AG08395 (cell line): Measurements from ENCODE around the gene IPP.
"Not testable (repeated sequence)": the region's sequence is repeated elsewhere in the genome, so short reads cannot be mapped to it uniquely, and the experiment has no call there.

ENCODE experiments used
- DNase-seq: peaks from one replicate; pipeline ENCODE4 v3.0.0; 2012; ENCODE audit warnings: mixed read lengths, low spot score

The IPP gene

GRCh38 chr1:45684402-45684801 lies 66.1 kb downstream of the IPP start:
- DNase-seq: no peak

DNA sequence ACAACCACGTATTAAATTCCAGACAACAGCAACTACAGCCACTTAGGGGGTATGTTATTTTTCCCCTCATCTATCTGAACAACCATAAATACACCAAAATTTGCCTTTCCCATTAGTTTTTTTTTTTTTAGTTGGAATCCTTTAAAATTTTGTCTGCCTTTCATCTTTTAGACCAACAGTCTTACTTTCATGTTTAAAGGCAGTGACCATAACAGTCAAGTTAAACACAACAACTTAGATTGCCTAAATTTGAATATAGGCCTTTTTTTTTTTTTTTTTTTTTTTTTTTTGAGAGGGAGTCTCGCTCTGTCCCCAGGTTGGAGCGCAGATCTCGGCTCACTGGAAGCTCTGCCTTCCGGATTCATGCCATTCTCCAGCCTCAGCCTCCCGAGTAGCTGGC lies 67.5 kb downstream of the IPP start:
- no peak for DNase-seq

GRCh38 chr1:45679123-45679522 lies 71.3 kb downstream of the IPP start:
- DNase-seq: peak; percentile 26

- no peak for DNase-seq
Measured at GRCh38 chr1:45678489-45678888, 72.0 kb downstream of the IPP start.

DNA sequence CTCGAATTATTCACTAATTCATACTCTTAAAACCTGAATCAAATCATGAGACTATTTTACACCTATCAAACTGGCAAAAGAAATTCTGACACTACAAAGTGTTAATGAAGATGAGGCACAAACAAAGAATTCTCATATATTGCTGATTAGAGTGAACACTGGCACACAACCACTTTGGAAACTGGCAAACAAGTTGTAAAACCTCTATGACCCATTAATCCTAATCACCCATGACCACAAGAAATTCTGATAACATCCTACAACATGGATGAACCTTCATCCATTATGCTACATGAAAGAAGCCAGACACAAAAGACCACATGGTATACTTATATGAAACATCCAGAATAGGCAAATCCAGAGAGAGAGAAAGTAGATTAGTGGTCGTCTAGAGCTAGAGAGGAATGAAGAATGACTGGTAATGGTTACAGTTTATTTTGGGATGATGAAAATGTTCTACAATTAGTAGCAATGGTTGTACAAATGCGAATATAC lies 72.7 kb downstream of the IPP start:
- no peak for DNase-seq

DNA sequence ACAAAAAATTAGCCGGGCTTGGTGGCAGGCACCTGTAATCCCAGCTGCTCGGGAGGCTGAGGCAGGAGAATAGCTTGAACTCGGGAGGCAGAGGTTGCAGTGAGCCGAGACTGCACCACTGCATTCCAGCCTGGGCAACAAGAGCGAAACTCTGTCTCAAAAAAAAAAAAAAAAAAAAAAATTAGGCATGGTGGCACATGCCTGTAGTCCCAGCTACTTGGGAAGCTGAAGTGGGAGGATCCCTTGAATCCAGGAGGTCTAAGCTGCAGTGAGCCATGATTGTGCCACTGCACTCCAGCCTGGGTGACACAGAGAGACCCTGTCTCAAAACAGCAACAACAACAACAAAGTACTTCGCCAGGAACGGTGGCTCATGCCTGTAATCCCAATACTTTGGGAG lies 73.9 kb downstream of the IPP start:
- not testable (repeated sequence) for DNase-seq

GRCh38 chr1:45674478-45674877 lies 76.0 kb downstream of the IPP start:
- DNase-seq: no peak

GRCh38 chr1:45673956-45674355 lies 76.5 kb downstream of the IPP start:
- DNase-seq: no peak

DNA sequence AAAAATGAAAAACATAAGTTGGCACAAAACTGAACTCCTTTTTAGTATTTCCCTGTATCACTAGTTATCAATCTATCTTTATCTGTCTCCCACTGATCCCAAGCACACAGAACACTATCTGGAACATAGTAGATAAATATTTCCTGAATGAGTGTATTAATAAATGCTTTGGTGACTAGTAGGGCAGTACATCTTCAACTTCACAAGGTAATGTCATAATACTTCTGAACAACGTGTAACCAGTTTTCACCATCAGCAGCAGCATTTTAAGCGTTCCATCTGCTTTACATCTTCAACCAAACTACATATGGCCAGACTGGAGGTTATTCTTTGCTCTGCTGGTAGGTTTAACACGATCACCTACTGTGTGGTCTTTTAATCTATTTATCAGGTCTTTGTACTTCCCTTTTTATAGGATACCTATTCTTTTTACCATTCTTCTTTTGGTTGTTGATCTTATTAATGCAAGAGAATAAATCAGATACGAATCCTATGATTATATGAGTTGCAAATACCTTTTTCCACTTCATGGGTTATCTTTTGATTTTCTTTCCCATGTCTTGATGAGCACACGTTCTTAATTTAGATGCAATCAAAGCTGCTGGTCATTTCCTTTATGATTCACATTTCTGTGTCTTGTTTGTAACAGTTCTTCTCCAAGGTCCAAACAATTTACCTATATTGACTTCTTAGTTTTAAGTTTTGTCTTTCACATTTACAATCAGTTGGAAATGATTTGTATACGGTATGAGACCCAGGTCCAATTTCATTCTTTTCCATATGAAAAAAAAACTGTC lies 80.4 kb downstream of the IPP start:
- DNase-seq: peak; percentile 11

GRCh38 chr1:45669379-45669778 lies 81.1 kb downstream of the IPP start:
- DNase-seq: peak; percentile 10

DNA sequence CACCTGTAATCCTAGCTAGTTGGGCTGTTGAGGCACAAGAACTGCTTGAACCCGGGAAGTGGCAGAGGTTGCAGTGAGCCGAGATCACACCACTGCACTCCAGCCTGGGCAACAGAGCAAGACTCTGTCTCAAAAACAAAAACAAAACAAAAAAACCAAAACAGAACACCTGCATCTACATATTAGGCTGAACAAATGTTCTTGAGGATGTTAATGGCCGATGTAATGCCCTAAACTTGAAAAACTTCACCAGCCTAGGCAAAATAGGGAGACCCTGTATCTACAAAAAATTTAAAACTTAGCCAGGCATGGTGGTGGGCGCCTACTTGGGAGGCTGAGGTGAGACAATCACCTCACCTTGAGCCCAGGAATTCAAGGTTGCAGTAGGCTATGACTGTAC lies 81.9 kb downstream of the IPP start:
- DNase-seq: no peak

DNA sequence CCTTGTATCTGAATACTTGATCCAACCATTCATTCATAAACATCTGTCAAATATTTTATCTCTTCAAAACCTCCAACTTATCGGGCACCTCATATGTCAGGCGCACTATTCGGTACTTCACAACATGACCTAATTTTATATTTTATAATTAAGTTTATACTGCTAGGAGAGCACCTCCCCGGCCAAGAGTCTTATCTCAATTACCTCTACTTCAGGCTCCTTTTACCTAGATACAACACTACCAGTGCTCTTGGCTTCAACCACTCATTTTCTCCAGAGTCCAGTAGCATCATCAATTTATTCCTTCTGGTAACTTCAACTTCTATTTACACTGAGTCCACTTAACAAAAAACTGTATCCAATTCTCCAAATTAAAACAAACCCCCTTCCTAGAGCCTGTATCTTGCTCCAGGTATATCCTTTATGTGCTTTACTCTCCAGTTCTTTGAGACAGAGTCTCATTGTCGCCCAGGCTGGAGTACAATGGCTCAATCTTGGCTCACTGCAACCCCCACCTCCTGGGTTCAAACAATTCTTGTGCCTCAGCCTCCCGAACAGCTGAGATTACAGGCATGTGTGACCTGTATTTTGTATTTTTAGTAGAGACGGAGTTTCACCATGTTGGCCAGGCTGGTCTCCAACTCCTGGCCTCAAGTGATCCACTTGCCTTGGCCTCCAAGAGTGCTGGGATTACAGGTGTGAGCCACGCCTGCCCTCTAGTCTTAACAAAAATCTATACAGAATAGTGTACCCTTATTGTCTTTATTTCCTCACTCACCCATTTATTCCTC lies 82.9 kb downstream of the IPP start:
- no peak for DNase-seq

GRCh38 chr1:45666836-45667235 lies 83.6 kb downstream of the IPP start:
- no peak for DNase-seq

DNA sequence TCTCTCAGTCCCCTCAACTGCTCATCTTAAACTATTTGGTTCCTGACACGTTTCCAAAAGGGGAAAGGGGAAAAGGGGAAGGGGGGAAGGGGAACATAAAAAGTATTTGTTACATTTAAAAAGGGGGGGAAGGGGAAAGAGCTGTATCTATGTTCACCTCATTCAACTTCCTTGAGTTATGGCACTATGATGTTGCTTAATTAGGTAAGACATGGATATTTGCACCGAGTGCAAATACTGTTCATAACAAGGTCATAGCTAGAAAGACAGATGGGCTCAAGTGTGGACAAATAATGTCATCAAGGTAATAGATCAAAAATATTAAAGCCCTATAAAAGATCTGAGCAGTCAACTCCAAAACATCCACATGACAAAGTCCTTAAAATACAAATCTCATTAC lies 90.1 kb downstream of the IPP start:
- no peak for DNase-seq

DNA sequence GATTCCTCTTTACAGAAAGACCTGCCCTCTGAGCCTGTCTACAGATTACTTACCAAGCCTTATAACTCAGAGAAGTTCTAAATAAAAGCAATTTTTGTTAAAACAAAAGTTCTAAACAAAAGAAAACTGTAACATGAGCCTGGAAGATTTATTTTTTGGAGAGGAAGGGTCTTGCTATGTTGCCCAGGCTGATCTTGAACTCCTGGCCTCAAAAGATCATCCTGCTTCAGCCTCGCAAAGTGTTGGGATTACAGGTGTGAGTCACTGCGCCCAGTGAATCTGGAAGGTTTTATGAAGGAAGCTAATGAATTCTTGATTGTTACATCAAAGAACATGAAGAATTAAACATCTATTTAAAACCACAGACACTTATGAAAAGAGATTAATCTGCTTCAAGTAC lies 91.2 kb downstream of the IPP start:
- no peak for DNase-seq

DNA sequence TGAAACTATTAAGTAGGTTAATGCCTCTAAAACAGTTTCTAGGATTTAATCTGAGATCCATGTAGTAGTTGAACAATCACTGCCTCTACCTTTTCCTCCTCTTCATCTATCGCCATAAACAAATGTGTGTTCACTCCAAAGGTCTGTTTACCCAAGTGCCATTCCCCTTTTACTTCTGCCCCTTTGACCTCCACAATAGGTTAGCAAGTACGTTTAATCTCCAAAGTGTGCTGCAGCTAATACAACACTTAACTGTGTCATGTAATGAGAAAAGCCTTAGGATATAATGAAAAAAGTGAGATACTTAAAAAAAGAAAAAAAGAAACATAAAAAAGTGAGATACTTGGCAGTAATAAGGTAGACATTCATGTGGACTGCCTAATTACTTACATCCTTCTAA lies 92.3 kb downstream of the IPP start:
- DNase-seq: no peak

- DNase-seq: no peak
Measured at GRCh38 chr1:45656573-45657226, 93.8 kb downstream of the IPP start.

DNA sequence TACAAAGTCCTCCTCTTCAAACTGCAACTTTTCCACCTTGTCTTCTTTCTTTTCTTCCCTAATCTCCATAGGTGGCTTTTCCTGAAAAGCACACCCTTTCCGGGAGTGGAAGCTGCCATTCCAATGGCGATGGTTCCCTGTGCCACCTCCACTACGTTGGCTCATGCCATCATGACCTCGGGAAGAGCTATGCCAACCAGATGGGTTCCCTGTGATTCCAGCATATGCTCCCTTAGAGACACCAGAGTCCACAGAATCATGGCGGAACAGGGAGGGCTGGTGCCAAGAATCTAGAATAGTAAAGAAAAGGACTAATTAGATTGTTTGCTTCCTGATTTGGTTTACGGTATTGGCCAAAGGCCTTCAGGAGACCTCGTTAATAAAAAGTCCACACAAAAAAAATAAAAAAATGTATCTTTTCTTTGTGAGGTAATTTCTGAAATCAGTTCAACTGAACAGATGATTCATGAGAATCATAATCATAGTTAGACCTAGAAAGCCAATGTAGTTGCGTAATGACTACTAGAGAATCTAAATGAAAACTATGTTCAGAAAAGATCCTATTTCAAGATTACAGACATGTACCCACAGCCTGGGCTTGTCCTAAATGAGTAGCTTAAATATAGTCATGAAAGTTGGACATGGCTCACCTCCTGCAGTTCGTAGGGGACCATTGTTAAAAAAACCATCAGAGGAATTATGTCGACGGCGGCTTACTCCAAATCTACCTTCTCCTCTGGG lies 95.7 kb downstream of the IPP start:
- no peak for DNase-seq
